B cell (primary cell): ENCODE data around the gene CENPV. TPM values are rescaled to one million over a fixed set of nuclear protein-coding genes. Genes with fewer than 3 reads are reported as not detected.

Experiments used
- ATAC-seq: fragments of 200-7000 bp; cut with Tn5 transposase; one replicate; pipeline ENCODE4 v1.10.0; 2021; ENCODE audit warnings: low read depth, mild to moderate bottlenecking, moderate number of reproducible peaks, moderate library complexity
- CTCF ChIA-PET: fragments of 350-600 bp; sonication (Branson Sonifier 250); formaldehyde crosslinking; loops from one replicate; lab custom pipeline; 2021; ENCODE audit warnings: antibody characterized with exemption, inconsistent platforms; lab: Charles Lee
- POLR2A ChIA-PET: fragments of 350-600 bp; sonication (Branson Sonifier 250); formaldehyde crosslinking; loops from one replicate; lab custom pipeline; 2021; ENCODE audit warnings: antibody characterized with exemption; lab: Charles Lee
- DNase-seq: peaks from one replicate; pipeline ENCODE4 v3.0.0; 2013
- H2AFZ ChIP-seq: 2 replicates; pipeline ENCODE4 v1.6.1; 2012; ENCODE audit warnings: mild to moderate bottlenecking, low read depth, low read length; ENCODE audit not compliant: insufficient read depth, poor library complexity, severe bottlenecking
- H3K27ac ChIP-seq, 2 donors: 1 replicate in 1 of 2; 2 replicates in 1 of 2; pipeline ENCODE4 v1.5.1; 2012 to 2013; ENCODE audit warnings: low read length in 2 of 2, mild to moderate bottlenecking in 2 of 2, moderate library complexity in 1 of 2
- H3K27me3 ChIP-seq, 4 experiments: fragments of 200-600 bp in 1 of 4; sonication (generic) in 1 of 4; replicated peaks in 1 of 4; 1 replicate in 2 of 4; 2 replicates in 2 of 4; pipeline versions ENCODE4 v1.6.1 to v1.7.0; 2013 to 2016; ENCODE audit warnings: low read length in 3 of 4, mild to moderate bottlenecking in 2 of 4, mixed read lengths in 1 of 4, moderate library complexity in 1 of 4; ENCODE audit not compliant: insufficient read depth in 4 of 4, control insufficient read depth in 3 of 4; ENCODE audit errors: control extremely low read depth in 1 of 4
- H3K36me3 ChIP-seq, 2 experiments: replicated peaks in 1 of 2; 1 replicate in 1 of 2; 2 replicates in 1 of 2; pipeline versions ENCODE4 v1.6.1 to v1.7.1; 2013; ENCODE audit warnings: low read length in 1 of 2; ENCODE audit not compliant: insufficient read depth in 2 of 2, control insufficient read depth in 1 of 2; ENCODE audit errors: control extremely low read depth in 1 of 2, extremely low read depth in 1 of 2
- H3K4me1 ChIP-seq, 2 donors: fragments of 200-600 bp in 1 of 2; sonication (generic) in 1 of 2; 1 replicate in 1 of 2; 2 replicates in 1 of 2; pipeline versions ENCODE4 v1.5.1 to v1.6.1; 2013 to 2017; ENCODE audit warnings: low read length in 2 of 2; ENCODE audit not compliant: control insufficient read depth in 2 of 2, insufficient read depth in 2 of 2
- H3K4me2 ChIP-seq: replicated peaks from 2 replicates; pipeline ENCODE3; 2012; ENCODE audit warnings: mild to moderate bottlenecking, low read depth, low read length; ENCODE audit not compliant: poor library complexity, severe bottlenecking
- H3K4me3 ChIP-seq, 5 experiments: fragments of 200-600 bp in 1 of 5; sonication (generic) in 1 of 5; 1 replicate in 3 of 5; 2 replicates in 2 of 5; pipeline versions ENCODE4 v1.5.1 to v1.7.0; 2011 to 2016; ENCODE audit warnings: low read length in 4 of 5, mild to moderate bottlenecking in 4 of 5, low read depth in 2 of 5, control low read depth in 1 of 5, moderate library complexity in 1 of 5; ENCODE audit not compliant: insufficient read depth in 1 of 5; ENCODE audit errors: control extremely low read depth in 1 of 5, extremely low read depth in 1 of 5
- H3K79me2 ChIP-seq: fragments of 200-600 bp; sonication (generic); one replicate; pipeline ENCODE4 v1.6.0; 2016; ENCODE audit warnings: low read length; ENCODE audit not compliant: control insufficient read depth, insufficient read depth
- H3K9ac ChIP-seq: fragments of 200-600 bp; sonication (generic); 2 replicates; pipeline ENCODE4 v1.6.1; 2017; ENCODE audit warnings: mild to moderate bottlenecking, low read length, moderate library complexity
- H3K9me3 ChIP-seq, 3 donors: one replicate each; pipeline versions ENCODE4 v1.6.1 to v1.7.1; 2013; ENCODE audit warnings: low read length in 2 of 3; ENCODE audit not compliant: control insufficient read depth in 2 of 3, insufficient read depth in 1 of 3; ENCODE audit errors: control extremely low read depth in 1 of 3
- H4K20me1 ChIP-seq: 2 replicates; pipeline ENCODE4 v1.6.0; 2012; ENCODE audit warnings: mild to moderate bottlenecking, low read length; ENCODE audit not compliant: insufficient read depth, control insufficient read depth, poor library complexity, severe bottlenecking
- H3K27ac Mint-ChIP-seq: one replicate; pipeline ENCODE4 v1.8.0; 2021; ENCODE audit warnings: mixed read lengths
- H3K27me3 Mint-ChIP-seq: one replicate; pipeline ENCODE4 v1.8.0; 2021; ENCODE audit warnings: mixed read lengths
- H3K4me1 Mint-ChIP-seq: one replicate; pipeline ENCODE4 v1.8.0; 2021; ENCODE audit warnings: mixed read lengths
- H3K4me3 Mint-ChIP-seq: one replicate; pipeline ENCODE4 v1.8.0; 2021; ENCODE audit warnings: mixed read lengths
- H3K9me3 Mint-ChIP-seq: one replicate; pipeline ENCODE4 v1.8.0; 2022; ENCODE audit warnings: mixed read lengths; ENCODE audit not compliant: insufficient read depth
- EZH2 ChIP-seq: IDR thresholded peaks from 2 replicates; pipeline ENCODE4 v1.6.1; 2012; ENCODE audit warnings: borderline replicate concordance, low read depth, mild to moderate bottlenecking, moderate library complexity, low read length; ENCODE audit not compliant: insufficient read depth, poor library complexity, severe bottlenecking
- WGBS: methylation state at CpG from one replicate; pipeline ENCODE4 v1.1.5; 2013; ENCODE audit warnings: missing lambda C conversion rate; ENCODE audit not compliant: insufficient coverage; 5-methylcytosine and 5-hydroxymethylcytosine counted together
- intact Hi-C: fragments of 100-400 bp; cut with micrococcal nuclease; formaldehyde crosslinking; loops from one replicate; pipeline ENCODE4 v1.10.0; 2022
- polyA plus RNA-seq: library from polyadenylated mRNA; depleted of rRNA; stranded (reverse); fragments of >200 nt; gene quantifications from 2 replicates; pipeline ENCODE4 v1.2.3, GENCODE V29; 2012
- total RNA-seq, 2 donors: library from RNA; stranded (reverse); fragments of 120-200 nt in 1 of 2; gene quantifications; 1 replicate in 1 of 2; 2 replicates in 1 of 2; pipeline versions ENCODE4 v1.2.3 to v1.2.4, GENCODE V29; 2013 to 2022
- TF ChIP-seq, protein P1 (sequence below): fragments of 200-600 bp; IDR thresholded peaks from one replicate; pipeline ENCODE4 v1.8.0; 2022; ENCODE audit warnings: antibody characterized with exemption, mild to moderate bottlenecking

The CENPV gene
- total and polyA plus RNA-seq, 2 donors (not counting 1 experiment from before 2014, with no cell fraction given): 15.8 to 28.1 TPM

DNA sequence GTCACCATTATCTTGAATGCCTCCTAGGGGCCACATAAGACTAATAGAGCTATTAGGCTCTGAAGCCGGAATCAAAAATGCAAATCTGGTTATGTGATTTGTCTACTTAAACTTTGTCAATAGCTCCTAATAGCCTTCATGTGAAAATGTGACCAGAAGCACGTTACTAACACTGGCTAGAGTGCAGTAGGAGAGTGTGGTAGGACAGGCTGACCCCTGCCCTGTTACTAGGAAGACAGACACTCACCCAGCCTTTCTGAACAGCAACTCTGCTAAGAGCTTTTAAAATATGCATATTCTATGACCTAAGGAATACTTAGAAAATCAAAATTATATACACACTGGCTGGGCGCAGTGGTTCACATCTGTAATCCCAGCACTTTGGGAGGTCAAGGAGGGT lies 26.3 kb downstream of the CENPV start:
- H3K79me2 ChIP-seq: no peaks in the 10 kb centered on the region
- H3K27ac ChIP-seq: no peak overlapping the region
- H3K4me2 ChIP-seq: no peak overlapping the region
- WGBS: 100% methylated on average over 1 of the region's 3 CpGs
- H3K27ac Mint-ChIP-seq: no peak overlapping the region
- peaks cover 4% of the 10 kb centered on the region for H3K4me1 Mint-ChIP-seq
- H3K4me1 ChIP-seq: no peaks in the 10 kb centered on the region
- no peaks in the 10 kb centered on the region for H3K9me3 ChIP-seq
- ChIA-PET POLR2A (no interaction called here), CTCF (interaction anchor here (0.6 to 1.6 kb wide), 4 partner anchors 12 to 36 kb away, joined by 3 to 4 read pairs (median 3); no protein-coding TSS in a partner anchor)
- H3K9me3 Mint-ChIP-seq: no peaks in the 10 kb centered on the region
- DNase-seq (no peak), ATAC-seq (no peak)
- H2AFZ ChIP-seq: no peak overlapping the region
- H3K27me3 ChIP-seq: no peaks in the 10 kb centered on the region
- H3K4me3 Mint-ChIP-seq: no peak overlapping the region
- H3K9ac ChIP-seq: no peak overlapping the region
- H3K36me3 ChIP-seq: peaks cover 1 to 22% of the 10 kb centered on the region in 2 experiments
- no peaks in the 10 kb centered on the region for H4K20me1 ChIP-seq
- TF ChIP-seq, protein P1, sequence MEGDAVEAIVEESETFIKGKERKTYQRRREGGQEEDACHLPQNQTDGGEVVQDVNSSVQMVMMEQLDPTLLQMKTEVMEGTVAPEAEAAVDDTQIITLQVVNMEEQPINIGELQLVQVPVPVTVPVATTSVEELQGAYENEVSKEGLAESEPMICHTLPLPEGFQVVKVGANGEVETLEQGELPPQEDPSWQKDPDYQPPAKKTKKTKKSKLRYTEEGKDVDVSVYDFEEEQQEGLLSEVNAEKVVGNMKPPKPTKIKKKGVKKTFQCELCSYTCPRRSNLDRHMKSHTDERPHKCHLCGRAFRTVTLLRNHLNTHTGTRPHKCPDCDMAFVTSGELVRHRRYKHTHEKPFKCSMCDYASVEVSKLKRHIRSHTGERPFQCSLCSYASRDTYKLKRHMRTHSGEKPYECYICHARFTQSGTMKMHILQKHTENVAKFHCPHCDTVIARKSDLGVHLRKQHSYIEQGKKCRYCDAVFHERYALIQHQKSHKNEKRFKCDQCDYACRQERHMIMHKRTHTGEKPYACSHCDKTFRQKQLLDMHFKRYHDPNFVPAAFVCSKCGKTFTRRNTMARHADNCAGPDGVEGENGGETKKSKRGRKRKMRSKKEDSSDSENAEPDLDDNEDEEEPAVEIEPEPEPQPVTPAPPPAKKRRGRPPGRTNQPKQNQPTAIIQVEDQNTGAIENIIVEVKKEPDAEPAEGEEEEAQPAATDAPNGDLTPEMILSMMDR: no peak
- no peak for TF ChIP-seq EZH2
- no peak overlapping the region for H3K4me3 ChIP-seq
- H3K27me3 Mint-ChIP-seq: no peaks in the 10 kb centered on the region
- intact Hi-C loops: no loop called here

DNA sequence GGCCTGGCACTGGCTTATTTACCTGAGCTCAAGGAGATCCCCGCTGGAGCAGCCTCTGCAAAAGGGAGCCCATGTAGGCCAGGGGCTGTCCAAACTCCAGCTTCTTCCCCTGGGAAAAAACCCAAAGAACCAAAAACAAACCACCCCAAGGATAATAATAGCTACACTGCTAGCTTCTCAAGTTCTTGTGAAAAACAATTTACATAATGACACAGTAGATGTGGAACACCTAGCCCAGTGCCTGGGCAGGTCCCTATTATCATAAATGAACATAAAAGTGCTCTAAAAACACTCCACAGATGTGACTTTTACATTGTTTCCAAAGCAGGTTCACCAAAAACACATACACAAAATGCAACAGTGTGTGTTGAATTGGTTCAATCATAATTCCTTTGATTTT lies 27.3 kb downstream of the CENPV start:
- no peaks in the 10 kb centered on the region for H3K9me3 Mint-ChIP-seq
- H3K9ac ChIP-seq: no peak overlapping the region
- no peak for TF ChIP-seq EZH2
- TF ChIP-seq, protein P1: no peak
- no peak for ATAC-seq
- no peak overlapping the region for H3K4me3 Mint-ChIP-seq
- no peak overlapping the region for H3K27ac ChIP-seq
- H3K4me3 ChIP-seq: no peak overlapping the region
- no peak overlapping the region for H3K4me2 ChIP-seq
- no peaks in the 10 kb centered on the region for H3K27me3 ChIP-seq
- WGBS: 88% methylated on average over 1 of the region's 1 CpG
- H2AFZ ChIP-seq: no peak overlapping the region
- no peaks in the 10 kb centered on the region for H3K9me3 ChIP-seq
- DNase-seq: no peak
- H3K36me3 ChIP-seq: peaks cover 1 to 22% of the 10 kb centered on the region in 2 experiments
- H3K27me3 Mint-ChIP-seq: no peaks in the 10 kb centered on the region
- H4K20me1 ChIP-seq: no peaks in the 10 kb centered on the region
- intact Hi-C loops: no loop called here
- H3K4me1 ChIP-seq: no peaks in the 10 kb centered on the region
- H3K4me1 Mint-ChIP-seq: peaks cover 4% of the 10 kb centered on the region
- ChIA-PET CTCF (interaction anchor here (1.6 kb wide), 1 partner anchor 33 kb away, joined by 3 read pairs; no protein-coding TSS in a partner anchor), POLR2A (no interaction called here)
- H3K79me2 ChIP-seq: no peaks in the 10 kb centered on the region
- no peak overlapping the region for H3K27ac Mint-ChIP-seq
